Neural progenitor cell (in vitro differentiated cells): ENCODE results near the gene CD244. TPM values are rescaled to one million over a fixed set of nuclear protein-coding genes. Genes with fewer than 3 reads are reported as not detected.

Source experiments
- DNase-seq: peaks from one replicate; pipeline ENCODE4 v3.0.0-alpha.2; 2016; ENCODE audit warnings: low spot score
- H2AFZ ChIP-seq: fragments of 200-600 bp; sonication (generic); replicated peaks from 2 replicates; pipeline ENCODE4 v1.6.1; 2016; ENCODE audit warnings: antibody characterized with exemption
- H3F3A ChIP-seq: fragments of 200-600 bp; sonication (generic); 2 replicates; pipeline ENCODE4 v1.6.1; 2016; ENCODE audit warnings: antibody characterized with exemption, low read depth
- H3K27ac ChIP-seq: fragments of 200-600 bp; sonication (generic); 2 replicates; pipeline ENCODE4 v1.5.1; 2016; ENCODE audit warnings: mild to moderate bottlenecking
- H3K27me3 ChIP-seq: fragments of 200-600 bp; sonication (generic); 2 replicates; pipeline ENCODE4 v1.6.1; 2016; ENCODE audit warnings: mild to moderate bottlenecking, moderate library complexity
- H3K36me3 ChIP-seq: fragments of 200-600 bp; sonication (generic); 2 replicates; pipeline ENCODE4 v1.5.1; 2016
- H3K4me1 ChIP-seq: fragments of 200-600 bp; sonication (generic); 2 replicates; pipeline ENCODE4 v1.6.1; 2016; ENCODE audit warnings: mixed run types
- H3K4me2 ChIP-seq: fragments of 200-600 bp; sonication (generic); 2 replicates; pipeline ENCODE4 v1.6.1; 2016
- H3K4me3 ChIP-seq: fragments of 200-600 bp; sonication (generic); 2 replicates; pipeline ENCODE4 v1.5.1; 2016
- H3K79me2 ChIP-seq: fragments of 200-600 bp; sonication (generic); 2 replicates; pipeline ENCODE4 v1.6.1; 2016; ENCODE audit warnings: low read depth
- H3K9ac ChIP-seq: fragments of 200-600 bp; sonication (generic); 2 replicates; pipeline ENCODE4 v1.6.1; 2016
- H3K9me3 ChIP-seq: fragments of 200-600 bp; sonication (generic); 2 replicates; pipeline ENCODE4 v1.5.1; 2016; ENCODE audit warnings: low read depth
- H4K20me1 ChIP-seq: fragments of 200-600 bp; sonication (generic); 2 replicates; pipeline ENCODE4 v1.6.1; 2016; ENCODE audit warnings: low read depth
- H3K27ac Mint-ChIP-seq: 3 replicates; pipeline ENCODE4 v1.8.0; 2021; ENCODE audit warnings: mixed read lengths
- H3K27me3 Mint-ChIP-seq: 2 replicates; pipeline ENCODE4 v1.8.0; 2022; ENCODE audit warnings: low read depth, mild to moderate bottlenecking, inconsistent platforms, moderate library complexity, mixed read lengths; ENCODE audit not compliant: insufficient read depth
- H3K36me3 Mint-ChIP-seq: 3 replicates; pipeline ENCODE4 v1.8.0; 2021; ENCODE audit warnings: mixed read lengths
- H3K4me1 Mint-ChIP-seq: 3 replicates; pipeline ENCODE4 v1.8.0; 2021; ENCODE audit warnings: mixed read lengths
- H3K4me3 Mint-ChIP-seq: 3 replicates; pipeline ENCODE4 v1.8.0; 2021; ENCODE audit warnings: mild to moderate bottlenecking, moderate library complexity, mixed read lengths
- H3K9me3 Mint-ChIP-seq: 3 replicates; pipeline ENCODE4 v1.8.0; 2020; ENCODE audit warnings: mixed read lengths
- CTCF ChIP-seq: fragments of 200-600 bp; sonication (generic); IDR thresholded peaks from 2 replicates; pipeline ENCODE4 v1.5.1; 2017; ENCODE audit warnings: antibody characterized with exemption, mild to moderate bottlenecking
- EZH2 ChIP-seq: fragments of 200-600 bp; sonication (generic); IDR thresholded peaks from 2 replicates; pipeline ENCODE4 v1.6.1; 2017; ENCODE audit warnings: antibody characterized with exemption, mild to moderate bottlenecking, moderate library complexity
- EZH2phosphoT487 ChIP-seq: fragments of 200-600 bp; sonication (generic); IDR thresholded peaks from 2 replicates; pipeline ENCODE4 v1.6.1; 2017; ENCODE audit warnings: antibody characterized with exemption
- total RNA-seq: library from RNA; depleted of rRNA; stranded (reverse); fragments of >200 nt; gene quantifications from 2 replicates; pipeline ENCODE4 v1.2.3, GENCODE V29; 2015; ENCODE audit warnings: low replicate concordance

Gene CD244
- total RNA-seq, 1 donor from 2014 or later, result not detected

- Histone ChIP-seq H3K79me2 (no peaks in the 10 kb centered on the region), H3K27ac (no peak overlapping the region), H2AFZ (no peak overlapping the region), H3K36me3 (no peaks in the 10 kb centered on the region), H3K27me3 (no peaks in the 10 kb centered on the region), H3K9me3 (no peaks in the 10 kb centered on the region), H4K20me1 (no peaks in the 10 kb centered on the region), H3K4me3 (no peak overlapping the region), H3K4me2 (no peak overlapping the region), H3F3A (no peaks in the 10 kb centered on the region), H3K9ac (no peak overlapping the region), H3K4me1 (no peaks in the 10 kb centered on the region)
- peak overlapping the region; percentile 57 for H3K27ac Mint-ChIP-seq
- no peaks in the 10 kb centered on the region for H3K36me3 Mint-ChIP-seq
- no peaks in the 10 kb centered on the region for H3K9me3 Mint-ChIP-seq
- peaks cover 2% of the 10 kb centered on the region for H3K27me3 Mint-ChIP-seq
- TF ChIP-seq EZH2phosphoT487 (no peak), EZH2 (no peak), CTCF (peak; percentile 83)
- H3K4me1 Mint-ChIP-seq, result no peaks in the 10 kb centered on the region
- peak; percentile 88 for DNase-seq
- H3K4me3 Mint-ChIP-seq, result peak overlapping the region; percentile 10
These were observed 32.1 kb downstream of the CD244 start for GRCh38 chr1:160830321-160831153.

GRCh38 chr1:160829766-160830165, 32.9 kb downstream of the CD244 start:
- H3K27ac Mint-ChIP-seq, result no peak overlapping the region

GRCh38 chr1:160827418-160827817, 35.3 kb downstream of the CD244 start:
- Histone ChIP-seq H3K9ac (no peak overlapping the region), H3K4me1 (no peaks in the 10 kb centered on the region), H3K4me2 (no peak overlapping the region), H2AFZ (no peak overlapping the region), H3F3A (no peaks in the 10 kb centered on the region), H3K27me3 (no peaks in the 10 kb centered on the region), H3K79me2 (no peaks in the 10 kb centered on the region), H3K36me3 (no peaks in the 10 kb centered on the region), H3K4me3 (no peak overlapping the region), H3K27ac (no peak overlapping the region), H3K9me3 (no peaks in the 10 kb centered on the region), H4K20me1 (no peaks in the 10 kb centered on the region)
- TF ChIP-seq CTCF, result no peak
- no peak for TF ChIP-seq EZH2phosphoT487
- TF ChIP-seq EZH2, result no peak
- Mint-ChIP-seq H3K27ac (no peak overlapping the region), H3K27me3 (no peaks in the 10 kb centered on the region), H3K4me1 (no peaks in the 10 kb centered on the region), H3K4me3 (no peak overlapping the region), H3K36me3 (no peaks in the 10 kb centered on the region), H3K9me3 (no peaks in the 10 kb centered on the region)
- DNase-seq, result no peak

More at GRCh38 chr1:160829766-160830165, 32.9 kb downstream of the CD244 start:
- no peaks in the 10 kb centered on the region for H3K9me3 ChIP-seq
- H3K79me2 ChIP-seq, result no peaks in the 10 kb centered on the region
- H3K4me3 Mint-ChIP-seq, result no peak overlapping the region
- H3K36me3 ChIP-seq, result no peaks in the 10 kb centered on the region
- no peaks in the 10 kb centered on the region for H3F3A ChIP-seq
- no peak overlapping the region for H2AFZ ChIP-seq
- H3K36me3 Mint-ChIP-seq, result no peaks in the 10 kb centered on the region
- H4K20me1 ChIP-seq, result no peaks in the 10 kb centered on the region
- H3K9ac ChIP-seq, result no peak overlapping the region
- no peak for DNase-seq
- no peak overlapping the region for H3K4me3 ChIP-seq
- TF ChIP-seq CTCF, result no peak
- TF ChIP-seq EZH2phosphoT487, result no peak
- TF ChIP-seq EZH2, result no peak
- no peaks in the 10 kb centered on the region for H3K4me1 Mint-ChIP-seq
- H3K4me1 ChIP-seq, result no peaks in the 10 kb centered on the region
- no peak overlapping the region for H3K4me2 ChIP-seq
- no peaks in the 10 kb centered on the region for H3K9me3 Mint-ChIP-seq
- H3K27ac ChIP-seq, result no peak overlapping the region
- peaks cover 2% of the 10 kb centered on the region for H3K27me3 Mint-ChIP-seq
- H3K27me3 ChIP-seq, result no peaks in the 10 kb centered on the region
